HEK293 (cell line): ENCODE results near the gene SERPINA1.

Experiments
- CTCF ChIA-PET: fragments of 350-600 bp; formaldehyde crosslinking; extraction: SDS; loops from one replicate; lab custom pipeline; 2021; ENCODE audit warnings: antibody characterized with exemption; lab: Yijun Ruan, JAX
- POLR2A ChIA-PET: fragments of 300-600 bp; formaldehyde crosslinking; extraction: SDS; loops from one replicate; lab custom pipeline; 2020; ENCODE audit warnings: antibody characterized with exemption, inconsistent platforms; lab: Yijun Ruan, JAX
- H3K27ac ChIP-seq: fragments of 200-500 bp; sonication (Bioruptor generic); 2 replicates; pipeline ENCODE4 v1.5.1; 2014; ENCODE audit warnings: low read depth, low read length, control low read depth, inconsistent platforms; ENCODE audit errors: extremely low read depth
- H3K36me3 ChIP-seq, 2 experiments: fragments of 200-500 bp in 1 of 2; sonication (Bioruptor generic) in 1 of 2; 1 replicate in 1 of 2; 2 replicates in 1 of 2; pipeline ENCODE4 v1.5.1; 2014 to 2017; ENCODE audit warnings: inconsistent platforms in 2 of 2, low read length in 2 of 2; ENCODE audit not compliant: control insufficient read depth in 2 of 2, insufficient read depth in 1 of 2
- H3K4me1 ChIP-seq: fragments of 200-500 bp; sonication (Bioruptor generic); 2 replicates; pipeline ENCODE4 v1.5.1; 2014; ENCODE audit warnings: mild to moderate bottlenecking, low read length, inconsistent platforms; ENCODE audit not compliant: control insufficient read depth, insufficient read depth
- H3K4me3 ChIP-seq: 2 replicates; pipeline ENCODE4 v1.5.1; 2011; ENCODE audit warnings: low read depth, mild to moderate bottlenecking, control low read depth, low read length, moderate library complexity
- H3K9me3 ChIP-seq: fragments of 200-500 bp; sonication (Bioruptor generic); 2 replicates; pipeline ENCODE4 v1.5.1; 2014; ENCODE audit warnings: low read depth, low read length, inconsistent platforms; ENCODE audit not compliant: control insufficient read depth, insufficient read depth
- EGR2 ChIP-seq: fragments of 450-650 bp; formaldehyde crosslinking; IDR thresholded peaks from 2 replicates; pipeline ENCODE4 v1.5.1; 2016; ENCODE audit warnings: low read depth, missing biosample characterization, missing genetic modification characterization
- SP2 ChIP-seq: fragments of 450-650 bp; formaldehyde crosslinking; IDR thresholded peaks from 2 replicates; pipeline ENCODE4 v1.5.1; 2016; ENCODE audit warnings: missing biosample characterization, missing genetic modification characterization
- TRIM28 ChIP-seq: IDR thresholded peaks from 2 replicates; pipeline ENCODE4 v1.6.1; 2011; ENCODE audit warnings: low read length, control low read depth, borderline replicate concordance
- YY2 ChIP-seq: fragments of 450-650 bp; formaldehyde crosslinking; IDR thresholded peaks from 2 replicates; pipeline ENCODE4 v1.5.1; 2016; ENCODE audit warnings: missing biosample characterization, missing genetic modification characterization
- ZBTB1 ChIP-seq: fragments of 450-650 bp; formaldehyde crosslinking; IDR thresholded peaks from 2 replicates; pipeline ENCODE4 v1.5.1; 2016; ENCODE audit warnings: missing biosample characterization, missing genetic modification characterization
- ZBTB20 ChIP-seq: fragments of 450-650 bp; formaldehyde crosslinking; IDR thresholded peaks from 2 replicates; pipeline ENCODE4 v1.5.1; 2016; ENCODE audit warnings: missing biosample characterization, missing genetic modification characterization
- ZNF133 ChIP-seq: fragments of 450-650 bp; formaldehyde crosslinking; IDR thresholded peaks from 2 replicates; pipeline ENCODE4 v1.5.1; 2016; ENCODE audit warnings: missing biosample characterization, missing genetic modification characterization
- ZNF175 ChIP-seq: fragments of 450-650 bp; formaldehyde crosslinking; IDR thresholded peaks from 2 replicates; pipeline ENCODE4 v1.5.1; 2016; ENCODE audit warnings: missing biosample characterization, missing genetic modification characterization
- ZNF202 ChIP-seq: fragments of 450-650 bp; formaldehyde crosslinking; IDR thresholded peaks from 2 replicates; pipeline ENCODE4 v1.5.1; 2016; ENCODE audit warnings: missing biosample characterization, missing genetic modification characterization, borderline replicate concordance
- ZNF324 ChIP-seq: fragments of 450-650 bp; formaldehyde crosslinking; IDR thresholded peaks from 2 replicates; pipeline ENCODE4 v1.5.1; 2016; ENCODE audit warnings: missing biosample characterization, missing genetic modification characterization
- ZNF394 ChIP-seq: fragments of 450-650 bp; formaldehyde crosslinking; IDR thresholded peaks from 2 replicates; pipeline ENCODE4 v1.5.1; 2016; ENCODE audit warnings: missing biosample characterization, missing genetic modification characterization, mild to moderate bottlenecking, moderate library complexity, borderline replicate concordance
- ZNF501 ChIP-seq: fragments of 450-650 bp; formaldehyde crosslinking; IDR thresholded peaks from 2 replicates; pipeline ENCODE4 v1.5.1; 2016; ENCODE audit warnings: missing biosample characterization, missing genetic modification characterization
- ZNF560 ChIP-seq: fragments of 450-650 bp; formaldehyde crosslinking; IDR thresholded peaks from 2 replicates; pipeline ENCODE4 v1.5.1; 2017; ENCODE audit warnings: missing biosample characterization, missing genetic modification characterization, borderline replicate concordance
- ZNF654 ChIP-seq: fragments of 450-650 bp; formaldehyde crosslinking; IDR thresholded peaks from 2 replicates; pipeline ENCODE4 v1.5.1; 2016; ENCODE audit warnings: low read depth, missing biosample characterization, missing genetic modification characterization
- ZNF664 ChIP-seq: fragments of 450-650 bp; formaldehyde crosslinking; IDR thresholded peaks from 2 replicates; pipeline ENCODE4 v1.5.1; 2016; ENCODE audit warnings: missing biosample characterization, missing genetic modification characterization
- ZNF76 ChIP-seq: fragments of 450-650 bp; formaldehyde crosslinking; IDR thresholded peaks from 2 replicates; pipeline ENCODE4; 2016; ENCODE audit warnings: low read depth, missing biosample characterization, missing genetic modification characterization, borderline replicate concordance
- ZSCAN30 ChIP-seq: fragments of 450-650 bp; IDR thresholded peaks from 2 replicates; pipeline ENCODE4 v1.5.1; 2018; ENCODE audit warnings: missing biosample characterization, mild to moderate bottlenecking, missing genetic modification characterization, moderate library complexity
- TF ChIP-seq, protein P1 (sequence below): fragments of 450-650 bp; formaldehyde crosslinking; IDR thresholded peaks from 2 replicates; pipeline ENCODE4 v1.5.1; 2016; ENCODE audit warnings: missing biosample characterization, missing genetic modification characterization
- TF ChIP-seq, protein P2 (sequence below): fragments of 450-650 bp; IDR thresholded peaks from 2 replicates; pipeline ENCODE4 v1.5.1; 2018; ENCODE audit warnings: missing biosample characterization, missing genetic modification characterization
- TF ChIP-seq, protein P3 (sequence below): fragments of 450-650 bp; formaldehyde crosslinking; IDR thresholded peaks from 2 replicates; pipeline ENCODE4 v1.5.1; 2016; ENCODE audit warnings: missing biosample characterization, missing genetic modification characterization, borderline replicate concordance
- TF ChIP-seq, protein P4 (sequence below): fragments of 450-650 bp; formaldehyde crosslinking; IDR thresholded peaks from 2 replicates; pipeline ENCODE4 v1.5.1; 2016; ENCODE audit warnings: missing biosample characterization, missing genetic modification characterization
- TF ChIP-seq, protein P5 (sequence below): fragments of 450-650 bp; formaldehyde crosslinking; IDR thresholded peaks from 2 replicates; pipeline ENCODE4 v1.5.0; 2017; ENCODE audit warnings: missing biosample characterization, missing genetic modification characterization, borderline replicate concordance

The SERPINA1 gene

DNA sequence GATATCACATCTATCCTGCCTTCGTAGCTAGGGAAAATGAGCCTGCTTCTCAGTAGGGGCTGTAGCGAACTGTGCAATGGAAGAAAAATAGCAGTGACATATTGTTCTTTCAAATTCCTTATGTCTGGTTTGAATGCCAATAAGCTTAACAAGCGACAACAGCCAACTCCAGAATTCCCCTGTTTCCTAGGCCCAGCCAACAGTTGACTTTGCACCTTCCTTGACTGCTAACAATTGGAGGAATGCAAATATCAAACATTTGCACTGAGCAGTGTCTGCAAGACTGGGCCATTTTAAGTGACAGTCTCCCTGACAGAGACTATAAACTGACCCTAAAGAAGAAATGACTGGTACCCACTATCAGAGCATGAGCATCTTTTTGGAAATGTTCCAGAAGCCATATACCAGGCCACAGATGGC is 12.0 kb upstream of the SERPINA1 start (continued):
- TF ChIP-seq ZNF175 (no peak), ZNF394 (tag by site-specific recombination) (no peak), TRIM28 (no peak)
- TF ChIP-seq, protein P1, sequence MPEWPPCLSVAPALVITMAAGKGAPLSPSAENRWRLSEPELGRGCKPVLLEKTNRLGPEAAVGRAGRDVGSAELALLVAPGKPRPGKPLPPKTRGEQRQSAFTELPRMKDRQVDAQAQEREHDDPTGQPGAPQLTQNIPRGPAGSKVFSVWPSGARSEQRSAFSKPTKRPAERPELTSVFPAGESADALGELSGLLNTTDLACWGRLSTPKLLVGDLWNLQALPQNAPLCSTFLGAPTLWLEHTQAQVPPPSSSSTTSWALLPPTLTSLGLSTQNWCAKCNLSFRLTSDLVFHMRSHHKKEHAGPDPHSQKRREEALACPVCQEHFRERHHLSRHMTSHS (tag by site-specific recombination), result no peak

DNA sequence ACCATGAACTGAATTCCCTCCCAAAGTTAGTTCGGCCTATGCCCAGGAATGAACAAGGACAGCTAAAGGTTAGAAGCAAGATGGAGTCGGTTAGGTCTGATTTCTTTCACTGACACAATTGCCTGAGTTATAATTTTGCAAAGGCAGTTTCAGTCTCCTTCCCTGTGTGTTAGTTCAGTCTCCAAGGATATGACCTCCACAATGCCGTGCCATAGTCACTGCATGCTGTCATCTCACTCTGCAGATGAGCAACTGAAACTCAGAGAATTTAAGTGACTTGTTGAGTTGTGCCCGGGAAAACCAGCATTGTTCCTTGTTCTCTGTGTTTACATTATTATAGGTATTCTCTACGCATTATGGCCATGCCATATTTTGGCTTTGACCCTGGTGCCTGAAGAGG is 10.1 kb upstream of the SERPINA1 start:
- Histone ChIP-seq H3K27ac (no peak overlapping the region), H3K9me3 (no peaks in the 10 kb centered on the region), H3K4me3 (no peak overlapping the region), H3K4me1 (no peaks in the 10 kb centered on the region), H3K36me3 (no peaks in the 10 kb centered on the region)
- TF ChIP-seq EGR2 (tag by site-specific recombination) (no peak), SP2 (tag by site-specific recombination) (no peak), YY2 (tag by site-specific recombination) (no peak), ZNF654 (tag by site-specific recombination) (no peak), ZNF501 (tag by site-specific recombination) (no peak), ZNF202 (no peak), ZNF560 (tag by site-specific recombination) (no peak), ZNF76 (no peak), ZSCAN30 (tag by site-specific recombination) (no peak), ZNF133 (tag by site-specific recombination) (no peak), ZBTB20 (tag by site-specific recombination) (no peak), ZNF324 (tag by site-specific recombination) (no peak), ZBTB1 (no peak), ZNF664 (no peak)
- TF ChIP-seq, protein P2, sequence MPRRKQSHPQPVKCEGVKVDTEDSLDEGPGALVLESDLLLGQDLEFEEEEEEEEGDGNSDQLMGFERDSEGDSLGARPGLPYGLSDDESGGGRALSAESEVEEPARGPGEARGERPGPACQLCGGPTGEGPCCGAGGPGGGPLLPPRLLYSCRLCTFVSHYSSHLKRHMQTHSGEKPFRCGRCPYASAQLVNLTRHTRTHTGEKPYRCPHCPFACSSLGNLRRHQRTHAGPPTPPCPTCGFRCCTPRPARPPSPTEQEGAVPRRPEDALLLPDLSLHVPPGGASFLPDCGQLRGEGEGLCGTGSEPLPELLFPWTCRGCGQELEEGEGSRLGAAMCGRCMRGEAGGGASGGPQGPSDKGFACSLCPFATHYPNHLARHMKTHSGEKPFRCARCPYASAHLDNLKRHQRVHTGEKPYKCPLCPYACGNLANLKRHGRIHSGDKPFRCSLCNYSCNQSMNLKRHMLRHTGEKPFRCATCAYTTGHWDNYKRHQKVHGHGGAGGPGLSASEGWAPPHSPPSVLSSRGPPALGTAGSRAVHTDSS (tag by site-specific recombination), result no peak
- TF ChIP-seq, protein P3, sequence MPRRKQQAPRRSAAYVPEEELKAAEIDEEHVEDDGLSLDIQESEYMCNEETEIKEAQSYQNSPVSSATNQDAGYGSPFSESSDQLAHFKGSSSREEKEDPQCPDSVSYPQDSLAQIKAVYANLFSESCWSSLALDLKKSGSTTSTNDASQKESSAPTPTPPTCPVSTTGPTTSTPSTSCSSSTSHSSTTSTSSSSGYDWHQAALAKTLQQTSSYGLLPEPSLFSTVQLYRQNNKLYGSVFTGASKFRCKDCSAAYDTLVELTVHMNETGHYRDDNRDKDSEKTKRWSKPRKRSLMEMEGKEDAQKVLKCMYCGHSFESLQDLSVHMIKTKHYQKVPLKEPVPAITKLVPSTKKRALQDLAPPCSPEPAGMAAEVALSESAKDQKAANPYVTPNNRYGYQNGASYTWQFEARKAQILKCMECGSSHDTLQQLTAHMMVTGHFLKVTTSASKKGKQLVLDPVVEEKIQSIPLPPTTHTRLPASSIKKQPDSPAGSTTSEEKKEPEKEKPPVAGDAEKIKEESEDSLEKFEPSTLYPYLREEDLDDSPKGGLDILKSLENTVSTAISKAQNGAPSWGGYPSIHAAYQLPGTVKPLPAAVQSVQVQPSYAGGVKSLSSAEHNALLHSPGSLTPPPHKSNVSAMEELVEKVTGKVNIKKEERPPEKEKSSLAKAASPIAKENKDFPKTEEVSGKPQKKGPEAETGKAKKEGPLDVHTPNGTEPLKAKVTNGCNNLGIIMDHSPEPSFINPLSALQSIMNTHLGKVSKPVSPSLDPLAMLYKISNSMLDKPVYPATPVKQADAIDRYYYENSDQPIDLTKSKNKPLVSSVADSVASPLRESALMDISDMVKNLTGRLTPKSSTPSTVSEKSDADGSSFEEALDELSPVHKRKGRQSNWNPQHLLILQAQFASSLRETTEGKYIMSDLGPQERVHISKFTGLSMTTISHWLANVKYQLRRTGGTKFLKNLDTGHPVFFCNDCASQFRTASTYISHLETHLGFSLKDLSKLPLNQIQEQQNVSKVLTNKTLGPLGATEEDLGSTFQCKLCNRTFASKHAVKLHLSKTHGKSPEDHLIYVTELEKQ (tag by site-specific recombination), result no peak
- TF ChIP-seq, protein P4, sequence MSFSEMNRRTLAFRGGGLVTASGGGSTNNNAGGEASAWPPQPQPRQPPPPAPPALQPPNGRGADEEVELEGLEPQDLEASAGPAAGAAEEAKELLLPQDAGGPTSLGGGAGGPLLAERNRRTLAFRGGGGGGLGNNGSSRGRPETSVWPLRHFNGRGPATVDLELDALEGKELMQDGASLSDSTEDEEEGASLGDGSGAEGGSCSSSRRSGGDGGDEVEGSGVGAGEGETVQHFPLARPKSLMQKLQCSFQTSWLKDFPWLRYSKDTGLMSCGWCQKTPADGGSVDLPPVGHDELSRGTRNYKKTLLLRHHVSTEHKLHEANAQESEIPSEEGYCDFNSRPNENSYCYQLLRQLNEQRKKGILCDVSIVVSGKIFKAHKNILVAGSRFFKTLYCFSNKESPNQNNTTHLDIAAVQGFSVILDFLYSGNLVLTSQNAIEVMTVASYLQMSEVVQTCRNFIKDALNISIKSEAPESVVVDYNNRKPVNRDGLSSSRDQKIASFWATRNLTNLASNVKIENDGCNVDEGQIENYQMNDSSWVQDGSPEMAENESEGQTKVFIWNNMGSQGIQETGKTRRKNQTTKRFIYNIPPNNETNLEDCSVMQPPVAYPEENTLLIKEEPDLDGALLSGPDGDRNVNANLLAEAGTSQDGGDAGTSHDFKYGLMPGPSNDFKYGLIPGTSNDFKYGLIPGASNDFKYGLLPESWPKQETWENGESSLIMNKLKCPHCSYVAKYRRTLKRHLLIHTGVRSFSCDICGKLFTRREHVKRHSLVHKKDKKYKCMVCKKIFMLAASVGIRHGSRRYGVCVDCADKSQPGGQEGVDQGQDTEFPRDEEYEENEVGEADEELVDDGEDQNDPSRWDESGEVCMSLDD, result no peak
- TF ChIP-seq, protein P5, sequence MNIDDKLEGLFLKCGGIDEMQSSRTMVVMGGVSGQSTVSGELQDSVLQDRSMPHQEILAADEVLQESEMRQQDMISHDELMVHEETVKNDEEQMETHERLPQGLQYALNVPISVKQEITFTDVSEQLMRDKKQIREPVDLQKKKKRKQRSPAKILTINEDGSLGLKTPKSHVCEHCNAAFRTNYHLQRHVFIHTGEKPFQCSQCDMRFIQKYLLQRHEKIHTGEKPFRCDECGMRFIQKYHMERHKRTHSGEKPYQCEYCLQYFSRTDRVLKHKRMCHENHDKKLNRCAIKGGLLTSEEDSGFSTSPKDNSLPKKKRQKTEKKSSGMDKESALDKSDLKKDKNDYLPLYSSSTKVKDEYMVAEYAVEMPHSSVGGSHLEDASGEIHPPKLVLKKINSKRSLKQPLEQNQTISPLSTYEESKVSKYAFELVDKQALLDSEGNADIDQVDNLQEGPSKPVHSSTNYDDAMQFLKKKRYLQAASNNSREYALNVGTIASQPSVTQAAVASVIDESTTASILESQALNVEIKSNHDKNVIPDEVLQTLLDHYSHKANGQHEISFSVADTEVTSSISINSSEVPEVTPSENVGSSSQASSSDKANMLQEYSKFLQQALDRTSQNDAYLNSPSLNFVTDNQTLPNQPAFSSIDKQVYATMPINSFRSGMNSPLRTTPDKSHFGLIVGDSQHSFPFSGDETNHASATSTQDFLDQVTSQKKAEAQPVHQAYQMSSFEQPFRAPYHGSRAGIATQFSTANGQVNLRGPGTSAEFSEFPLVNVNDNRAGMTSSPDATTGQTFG (tag by site-specific recombination), result no peak
- ChIA-PET CTCF (no interaction called here), POLR2A (no interaction called here)
